ENCODE data around the gene GAREM1. TPM values are rescaled to one million over a fixed set of nuclear protein-coding genes. Genes with fewer than 3 reads are reported as not detected.

The GAREM1 gene
- total RNA-seq, 1 experiment from 2014 or later = 1.8 TPM

DNA sequence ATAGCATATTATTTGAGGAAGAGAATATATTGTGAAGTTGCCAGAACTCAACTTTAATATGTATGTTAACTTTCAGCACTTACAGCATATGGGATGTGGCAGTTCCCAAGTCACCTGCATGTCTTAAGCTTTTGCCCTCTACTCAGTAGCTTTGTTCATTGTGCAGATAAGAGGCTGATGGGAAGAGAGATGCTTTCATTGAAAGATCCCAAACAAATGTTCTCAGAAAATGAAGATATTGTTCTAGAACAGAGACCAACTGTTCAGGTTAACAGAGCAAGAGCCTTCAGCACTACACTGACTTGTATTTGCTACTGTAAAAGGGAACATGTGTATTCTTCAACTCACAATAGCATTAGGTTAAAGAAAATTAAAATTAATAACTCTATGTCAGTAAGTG lies 28.1 kb downstream of the GAREM1 start:
- CTCF ChIA-PET = no interaction called here
- intact Hi-C loops (cut with micrococcal nuclease) = no loop called here
- no peak overlapping the region for H2AFZ ChIP-seq (ENCODE audit: low read length)
- TF ChIP-seq, protein P1, sequence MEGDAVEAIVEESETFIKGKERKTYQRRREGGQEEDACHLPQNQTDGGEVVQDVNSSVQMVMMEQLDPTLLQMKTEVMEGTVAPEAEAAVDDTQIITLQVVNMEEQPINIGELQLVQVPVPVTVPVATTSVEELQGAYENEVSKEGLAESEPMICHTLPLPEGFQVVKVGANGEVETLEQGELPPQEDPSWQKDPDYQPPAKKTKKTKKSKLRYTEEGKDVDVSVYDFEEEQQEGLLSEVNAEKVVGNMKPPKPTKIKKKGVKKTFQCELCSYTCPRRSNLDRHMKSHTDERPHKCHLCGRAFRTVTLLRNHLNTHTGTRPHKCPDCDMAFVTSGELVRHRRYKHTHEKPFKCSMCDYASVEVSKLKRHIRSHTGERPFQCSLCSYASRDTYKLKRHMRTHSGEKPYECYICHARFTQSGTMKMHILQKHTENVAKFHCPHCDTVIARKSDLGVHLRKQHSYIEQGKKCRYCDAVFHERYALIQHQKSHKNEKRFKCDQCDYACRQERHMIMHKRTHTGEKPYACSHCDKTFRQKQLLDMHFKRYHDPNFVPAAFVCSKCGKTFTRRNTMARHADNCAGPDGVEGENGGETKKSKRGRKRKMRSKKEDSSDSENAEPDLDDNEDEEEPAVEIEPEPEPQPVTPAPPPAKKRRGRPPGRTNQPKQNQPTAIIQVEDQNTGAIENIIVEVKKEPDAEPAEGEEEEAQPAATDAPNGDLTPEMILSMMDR (conservative IDR thresholded peaks at IDR 0.05; ENCODE audit: low read depth, low read length) = no peak
- no peak for TF ChIP-seq EZH2phosphoT487 (IDR thresholded peaks at IDR 0.05; ENCODE audit: borderline replicate concordance, low read length)
- TF ChIP-seq EZH2 (IDR thresholded peaks at IDR 0.05; ENCODE audit: low read length, unreplicated experiment) = no peak
- H3K27me3 ChIP-seq (ENCODE audit: low read length) = no peaks in the 10 kb centered on the region
- H3F3A ChIP-seq (ENCODE audit: low read length, unreplicated experiment) = no peaks in the 10 kb centered on the region
- no peak overlapping the region for H3K4me2 ChIP-seq (ENCODE audit: low read length)
- no peaks in the 10 kb centered on the region for H3K79me2 ChIP-seq (ENCODE audit: low read length)
- no peaks in the 10 kb centered on the region for H4K20me1 ChIP-seq (ENCODE audit: low read length)
- H3K9me3 ChIP-seq (ENCODE audit: low read length) = no peaks in the 10 kb centered on the region
- H3K36me3 ChIP-seq (ENCODE audit: low read depth, low read length) = no peaks in the 10 kb centered on the region
- H3K4me1 ChIP-seq (ENCODE audit: insufficient read depth, low read length) = no peaks in the 10 kb centered on the region
- H3K9me2 ChIP-seq (replicated peaks; ENCODE audit: low read length) = no peaks in the 10 kb centered on the region
- no TSS peak for BruUV-seq (replicated peaks)
- ATAC-seq = no peak
- no peak overlapping the region for H3K4me3 ChIP-seq (ENCODE audit: low read length)
- DNase-seq = no peak
- H3K9ac ChIP-seq (ENCODE audit: low read length) = no peak overlapping the region
- POLR2A ChIA-PET (ENCODE audit: unreplicated experiment) = no interaction called here
- no peak overlapping the region for H3K27ac ChIP-seq (ENCODE audit: low read length)

DNA sequence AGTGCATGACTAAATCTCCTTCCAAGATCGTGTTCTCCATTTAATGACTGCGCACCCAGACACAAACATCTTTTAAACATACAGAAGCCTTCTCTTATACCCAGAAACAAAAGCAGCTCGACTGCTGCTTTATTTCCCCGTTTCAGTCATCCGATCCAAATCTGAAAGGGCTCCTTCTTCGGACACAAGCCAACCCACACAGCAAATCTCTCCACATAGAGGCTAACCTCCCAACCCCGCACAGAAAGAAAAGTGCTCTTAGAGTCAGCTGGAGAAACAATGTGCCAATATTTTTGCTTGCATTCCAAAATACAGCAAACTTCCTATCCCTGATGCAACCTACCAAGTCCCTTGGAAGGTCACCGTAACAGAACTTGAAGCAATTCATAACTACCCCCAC lies 29.1 kb downstream of the GAREM1 start:
- BruUV-seq (replicated peaks) = no TSS peak
- intact Hi-C loops (cut with micrococcal nuclease) = no loop called here
- TF ChIP-seq EZH2phosphoT487 (IDR thresholded peaks at IDR 0.05; ENCODE audit: borderline replicate concordance, low read length) = no peak
- TF ChIP-seq, protein P1 (conservative IDR thresholded peaks at IDR 0.05; ENCODE audit: low read depth, low read length) = no peak
- TF ChIP-seq EZH2 (IDR thresholded peaks at IDR 0.05; ENCODE audit: low read length, unreplicated experiment) = no peak
- H4K20me1 ChIP-seq (ENCODE audit: low read length) = no peaks in the 10 kb centered on the region
- no peaks in the 10 kb centered on the region for H3K4me1 ChIP-seq (ENCODE audit: insufficient read depth, low read length)
- no peak overlapping the region for H3K27ac ChIP-seq (ENCODE audit: low read length)
- DNase-seq = no peak
- POLR2A ChIA-PET (ENCODE audit: unreplicated experiment) = no interaction called here
- no peaks in the 10 kb centered on the region for H3K79me2 ChIP-seq (ENCODE audit: low read length)
- no peaks in the 10 kb centered on the region for H3K36me3 ChIP-seq (ENCODE audit: low read depth, low read length)
- ATAC-seq = no peak
- no peak overlapping the region for H3K4me3 ChIP-seq (ENCODE audit: low read length)
- H3K9ac ChIP-seq (ENCODE audit: low read length) = no peak overlapping the region
- H3F3A ChIP-seq (ENCODE audit: low read length, unreplicated experiment) = no peaks in the 10 kb centered on the region
- no peaks in the 10 kb centered on the region for H3K9me2 ChIP-seq (replicated peaks; ENCODE audit: low read length)
- CTCF ChIA-PET = no interaction called here
- H3K27me3 ChIP-seq (ENCODE audit: low read length) = no peaks in the 10 kb centered on the region
- no peak overlapping the region for H2AFZ ChIP-seq (ENCODE audit: low read length)
- H3K4me2 ChIP-seq (ENCODE audit: low read length) = no peak overlapping the region
- no peaks in the 10 kb centered on the region for H3K9me3 ChIP-seq (ENCODE audit: low read length)

DNA sequence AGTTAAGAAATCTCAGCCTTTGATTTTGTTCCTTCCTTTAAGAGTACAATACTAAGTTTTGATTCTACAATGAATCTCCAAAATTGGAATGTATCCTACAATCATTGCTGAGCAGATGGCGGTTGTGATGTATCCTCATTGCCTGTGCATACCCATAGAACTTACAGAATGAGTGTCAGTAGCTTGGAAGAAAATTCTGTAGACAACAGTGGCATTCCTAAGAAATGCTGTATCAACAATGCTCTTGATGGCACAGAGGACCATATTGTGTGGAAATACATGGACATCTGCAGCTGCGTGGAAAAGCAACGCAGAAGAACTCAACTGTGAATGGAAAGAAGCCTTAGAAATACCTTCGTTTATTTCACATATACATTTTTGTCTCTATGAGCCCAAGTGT lies 30.2 kb downstream of the GAREM1 start:
- Histone ChIP-seq H3K9me2 (replicated peaks; ENCODE audit: low read length) (no peaks in the 10 kb centered on the region), H4K20me1 (ENCODE audit: low read length) (no peaks in the 10 kb centered on the region), H3K4me2 (ENCODE audit: low read length) (no peak overlapping the region), H3K9ac (ENCODE audit: low read length) (no peak overlapping the region), H3K36me3 (ENCODE audit: low read depth, low read length) (no peaks in the 10 kb centered on the region), H3F3A (ENCODE audit: low read length, unreplicated experiment) (no peaks in the 10 kb centered on the region), H3K4me1 (ENCODE audit: insufficient read depth, low read length) (no peaks in the 10 kb centered on the region), H2AFZ (ENCODE audit: low read length) (no peak overlapping the region), H3K79me2 (ENCODE audit: low read length) (no peaks in the 10 kb centered on the region), H3K27ac (ENCODE audit: low read length) (no peak overlapping the region), H3K9me3 (ENCODE audit: low read length) (no peaks in the 10 kb centered on the region), H3K4me3 (ENCODE audit: low read length) (no peak overlapping the region), H3K27me3 (ENCODE audit: low read length) (no peaks in the 10 kb centered on the region)
- no peak for TF ChIP-seq EZH2 (IDR thresholded peaks at IDR 0.05; ENCODE audit: low read length, unreplicated experiment)
- TF ChIP-seq, protein P1 (conservative IDR thresholded peaks at IDR 0.05; ENCODE audit: low read depth, low read length) = no peak
- no peak for TF ChIP-seq EZH2phosphoT487 (IDR thresholded peaks at IDR 0.05; ENCODE audit: borderline replicate concordance, low read length)
- intact Hi-C loops (cut with micrococcal nuclease) = no loop called here
- ATAC-seq (no peak), DNase-seq (no peak)
- ChIA-PET POLR2A (ENCODE audit: unreplicated experiment) (no interaction called here), CTCF (no interaction called here)
- BruUV-seq (replicated peaks) = no TSS peak
